ENCODE measurements around the gene MTHFD1L.

MTHFD1L gene

DNA sequence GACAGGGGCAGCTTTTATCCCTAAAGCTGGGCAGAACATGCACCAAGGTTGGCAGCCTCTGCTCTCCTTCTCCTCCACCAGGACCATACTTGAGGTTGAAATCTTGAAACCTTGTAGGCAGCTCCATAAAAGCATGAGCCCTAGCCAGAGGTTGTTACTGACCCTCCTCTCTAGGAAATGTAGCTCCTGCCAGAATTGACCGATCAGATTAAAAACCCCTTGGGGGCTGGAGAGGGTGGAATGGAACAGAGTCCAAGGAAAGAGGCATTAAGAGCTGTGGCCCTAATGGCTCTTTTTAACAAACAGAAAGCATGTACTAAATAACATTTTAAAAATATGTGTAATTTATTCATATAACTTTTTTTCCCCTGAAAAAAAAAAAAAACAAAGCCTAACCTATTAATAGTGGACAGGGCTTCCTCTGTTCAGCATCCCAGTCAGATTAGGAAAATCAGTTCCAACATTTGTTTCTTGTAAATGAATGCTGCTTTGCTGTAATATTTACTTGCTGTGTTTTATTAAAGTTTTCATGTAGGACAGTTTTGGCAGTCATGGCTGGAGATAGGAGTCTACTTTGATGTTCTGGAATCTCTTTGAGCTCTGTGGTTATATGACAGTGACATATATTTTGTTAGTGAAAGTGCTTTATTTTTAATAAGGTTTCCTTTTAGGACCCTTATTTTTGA, 41.3 kb downstream of the MTHFD1L start:
- no peaks in the 10 kb centered on the region for H3K9me3 ChIP-seq (ENCODE audit: severe bottlenecking)
- no peak for ATAC-seq (ENCODE audit: low read depth)
- peaks cover 45% of the 10 kb centered on the region for H3K36me3 ChIP-seq (ENCODE audit: low read depth)

DNA sequence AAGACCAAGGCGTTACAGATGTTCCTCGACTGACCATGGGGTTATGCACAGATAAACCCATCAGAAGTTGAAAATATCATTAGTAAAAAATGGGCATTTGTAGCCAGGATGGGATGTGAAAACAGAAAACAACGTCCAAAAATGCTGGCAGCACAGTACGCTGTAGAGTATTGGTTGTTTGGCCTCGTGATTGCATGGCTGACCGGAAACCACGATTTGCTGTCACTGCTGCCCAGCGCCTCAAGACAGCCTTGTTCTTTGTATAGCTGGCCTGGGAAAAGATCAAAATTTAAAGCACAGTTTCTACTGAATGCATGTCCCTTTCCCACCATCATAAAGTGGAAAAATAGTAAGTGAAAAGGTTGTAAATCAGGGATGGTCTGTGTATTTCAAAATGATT, 41.9 kb downstream of the MTHFD1L start:
- ATAC-seq (ENCODE audit: low read depth), result no peak
- no peaks in the 10 kb centered on the region for H3K27me3 ChIP-seq (ENCODE audit: insufficient read depth, poor library complexity, severe bottlenecking)
- H3K27ac ChIP-seq (ENCODE audit: poor library complexity, severe bottlenecking), result no peak overlapping the region
- no peaks in the 10 kb centered on the region for H3K4me1 ChIP-seq (ENCODE audit: insufficient read depth, poor library complexity, severe bottlenecking)
- TF ChIP-seq, protein P1, sequence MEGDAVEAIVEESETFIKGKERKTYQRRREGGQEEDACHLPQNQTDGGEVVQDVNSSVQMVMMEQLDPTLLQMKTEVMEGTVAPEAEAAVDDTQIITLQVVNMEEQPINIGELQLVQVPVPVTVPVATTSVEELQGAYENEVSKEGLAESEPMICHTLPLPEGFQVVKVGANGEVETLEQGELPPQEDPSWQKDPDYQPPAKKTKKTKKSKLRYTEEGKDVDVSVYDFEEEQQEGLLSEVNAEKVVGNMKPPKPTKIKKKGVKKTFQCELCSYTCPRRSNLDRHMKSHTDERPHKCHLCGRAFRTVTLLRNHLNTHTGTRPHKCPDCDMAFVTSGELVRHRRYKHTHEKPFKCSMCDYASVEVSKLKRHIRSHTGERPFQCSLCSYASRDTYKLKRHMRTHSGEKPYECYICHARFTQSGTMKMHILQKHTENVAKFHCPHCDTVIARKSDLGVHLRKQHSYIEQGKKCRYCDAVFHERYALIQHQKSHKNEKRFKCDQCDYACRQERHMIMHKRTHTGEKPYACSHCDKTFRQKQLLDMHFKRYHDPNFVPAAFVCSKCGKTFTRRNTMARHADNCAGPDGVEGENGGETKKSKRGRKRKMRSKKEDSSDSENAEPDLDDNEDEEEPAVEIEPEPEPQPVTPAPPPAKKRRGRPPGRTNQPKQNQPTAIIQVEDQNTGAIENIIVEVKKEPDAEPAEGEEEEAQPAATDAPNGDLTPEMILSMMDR (IDR thresholded peaks at IDR 0.05; ENCODE audit: poor library complexity, severe bottlenecking), result no peak
- H3K9me3 ChIP-seq (ENCODE audit: severe bottlenecking), result no peaks in the 10 kb centered on the region
- no peak overlapping the region for H3K4me3 ChIP-seq (ENCODE audit: severe bottlenecking)
- DNase-seq (ENCODE audit: low spot score), result no peak
- H3K36me3 ChIP-seq (ENCODE audit: low read depth), result peaks cover 50% of the 10 kb centered on the region

More for the DNA sequence above, 41.3 kb downstream of the MTHFD1L start:
- no peak for DNase-seq (ENCODE audit: low spot score)
- no peaks in the 10 kb centered on the region for H3K27me3 ChIP-seq (ENCODE audit: insufficient read depth, poor library complexity, severe bottlenecking)
- H3K4me1 ChIP-seq (ENCODE audit: insufficient read depth, poor library complexity, severe bottlenecking), result no peaks in the 10 kb centered on the region
- TF ChIP-seq, protein P1 (IDR thresholded peaks at IDR 0.05; ENCODE audit: poor library complexity, severe bottlenecking), result no peak
- H3K27ac ChIP-seq (ENCODE audit: poor library complexity, severe bottlenecking), result no peak overlapping the region
- H3K4me3 ChIP-seq (ENCODE audit: severe bottlenecking), result no peak overlapping the region

DNA sequence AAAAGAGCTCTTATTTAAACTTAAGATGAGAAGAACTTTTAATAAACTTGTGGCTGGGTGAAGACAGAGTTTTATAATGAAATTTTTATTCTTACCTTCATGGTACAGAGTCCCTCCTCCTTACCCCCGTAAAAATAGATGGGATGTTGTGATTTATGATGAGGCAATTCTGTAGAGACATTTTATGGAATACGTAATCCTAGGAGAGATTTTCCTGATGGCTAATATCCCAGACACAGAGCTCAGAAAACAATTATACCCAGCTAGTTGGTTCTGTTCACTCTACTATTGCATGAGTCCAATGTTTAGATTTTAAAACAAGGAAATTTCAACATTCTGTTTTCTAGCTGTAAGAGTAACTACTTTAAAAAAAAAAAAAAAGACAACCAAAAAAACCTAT, 43.4 kb downstream of the MTHFD1L start:
- no peaks in the 10 kb centered on the region for H3K4me1 ChIP-seq (ENCODE audit: insufficient read depth, poor library complexity, severe bottlenecking)
- no peak overlapping the region for H3K4me3 ChIP-seq (ENCODE audit: severe bottlenecking)
- DNase-seq (ENCODE audit: low spot score) (no peak), ATAC-seq (ENCODE audit: low read depth) (no peak)
- peaks cover 53% of the 10 kb centered on the region for H3K36me3 ChIP-seq (ENCODE audit: low read depth)
- no peaks in the 10 kb centered on the region for H3K27me3 ChIP-seq (ENCODE audit: insufficient read depth, poor library complexity, severe bottlenecking)
- no peaks in the 10 kb centered on the region for H3K9me3 ChIP-seq (ENCODE audit: severe bottlenecking)
- H3K27ac ChIP-seq (ENCODE audit: poor library complexity, severe bottlenecking), result no peak overlapping the region
- TF ChIP-seq, protein P1 (IDR thresholded peaks at IDR 0.05; ENCODE audit: poor library complexity, severe bottlenecking), result no peak

DNA sequence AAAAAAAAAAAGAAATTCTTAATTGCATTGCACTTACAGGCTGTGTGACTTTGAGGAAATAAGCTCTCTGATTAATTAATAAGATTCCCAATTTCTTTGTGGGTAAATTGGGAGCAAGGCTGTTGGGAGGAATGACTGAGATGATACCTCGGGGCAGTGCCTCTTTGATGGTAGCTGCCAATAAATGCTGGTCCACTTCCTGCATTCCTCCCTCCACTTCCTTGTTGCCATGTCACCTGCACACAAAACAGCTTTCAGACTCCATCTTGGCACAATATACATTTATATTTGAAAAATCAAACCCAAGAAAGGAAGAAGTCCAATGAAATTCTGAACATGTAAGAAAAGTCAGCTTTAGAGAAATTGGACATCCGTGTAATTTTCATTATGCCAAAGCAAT, 45.1 kb downstream of the MTHFD1L start:
- TF ChIP-seq, protein P1 (IDR thresholded peaks at IDR 0.05; ENCODE audit: poor library complexity, severe bottlenecking), result no peak
- Histone ChIP-seq H3K4me1 (ENCODE audit: insufficient read depth, poor library complexity, severe bottlenecking) (no peaks in the 10 kb centered on the region), H3K27me3 (ENCODE audit: insufficient read depth, poor library complexity, severe bottlenecking) (no peaks in the 10 kb centered on the region), H3K36me3 (ENCODE audit: low read depth) (peaks cover 53% of the 10 kb centered on the region), H3K27ac (ENCODE audit: poor library complexity, severe bottlenecking) (no peak overlapping the region), H3K9me3 (ENCODE audit: severe bottlenecking) (no peaks in the 10 kb centered on the region), H3K4me3 (ENCODE audit: severe bottlenecking) (no peak overlapping the region)
- DNase-seq (ENCODE audit: low spot score) (no peak), ATAC-seq (ENCODE audit: low read depth) (no peak)

DNA sequence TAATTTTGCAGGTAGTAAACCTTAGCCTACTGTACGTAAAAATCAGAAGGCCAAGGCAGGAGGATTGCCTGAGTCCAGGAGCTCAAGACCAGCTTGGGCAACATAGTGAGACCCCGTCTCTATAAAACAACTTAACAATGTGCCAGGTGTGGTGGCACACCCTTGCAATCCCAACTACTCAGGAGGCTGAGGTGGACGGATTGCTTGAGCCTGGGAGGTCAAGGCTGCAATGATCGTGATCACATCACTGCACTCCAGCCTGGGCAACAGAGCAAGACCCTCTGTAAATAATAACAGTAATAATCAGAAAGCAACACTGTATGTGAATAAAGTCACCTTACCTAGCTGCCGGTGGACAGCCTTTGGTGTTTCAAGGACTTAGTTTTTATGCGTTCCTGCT, 48.9 kb downstream of the MTHFD1L start:
- DNase-seq (ENCODE audit: low spot score) (no peak), ATAC-seq (ENCODE audit: low read depth) (no peak)
- H3K4me3 ChIP-seq (ENCODE audit: severe bottlenecking), result no peak overlapping the region
- TF ChIP-seq, protein P1 (IDR thresholded peaks at IDR 0.05; ENCODE audit: poor library complexity, severe bottlenecking), result no peak
- H3K9me3 ChIP-seq (ENCODE audit: severe bottlenecking), result no peaks in the 10 kb centered on the region
- no peak overlapping the region for H3K27ac ChIP-seq (ENCODE audit: poor library complexity, severe bottlenecking)
- no peaks in the 10 kb centered on the region for H3K27me3 ChIP-seq (ENCODE audit: insufficient read depth, poor library complexity, severe bottlenecking)
- no peaks in the 10 kb centered on the region for H3K4me1 ChIP-seq (ENCODE audit: insufficient read depth, poor library complexity, severe bottlenecking)
- peaks cover 64% of the 10 kb centered on the region for H3K36me3 ChIP-seq (ENCODE audit: low read depth)
